Measurements from ENCODE around the gene SMURF2.
A peak's percentile ranks its signal among the peaks of the same experiment; 100 is the strongest.

SMURF2 gene

DNA sequence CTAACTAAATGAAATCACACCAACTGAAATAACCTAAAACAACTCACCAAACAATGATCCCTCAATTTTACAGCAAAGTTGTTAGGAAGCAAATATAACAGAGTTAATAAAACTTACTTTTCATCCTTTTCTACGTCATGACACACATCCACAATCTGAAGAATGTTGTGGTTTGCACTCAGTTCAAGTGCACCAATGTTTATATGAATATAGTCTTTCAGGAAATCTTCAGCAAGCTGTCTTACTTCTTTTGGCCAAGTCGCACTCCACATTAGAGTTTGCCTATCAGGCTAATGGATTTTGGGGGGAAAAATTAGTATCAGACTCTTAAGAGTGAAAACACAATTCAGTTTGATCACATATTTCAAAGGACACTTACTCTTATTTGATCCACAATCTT lies 159.3 kb downstream of the SMURF2 start:
- DNase-seq (ENCODE audit: low spot score), result no peak

DNA sequence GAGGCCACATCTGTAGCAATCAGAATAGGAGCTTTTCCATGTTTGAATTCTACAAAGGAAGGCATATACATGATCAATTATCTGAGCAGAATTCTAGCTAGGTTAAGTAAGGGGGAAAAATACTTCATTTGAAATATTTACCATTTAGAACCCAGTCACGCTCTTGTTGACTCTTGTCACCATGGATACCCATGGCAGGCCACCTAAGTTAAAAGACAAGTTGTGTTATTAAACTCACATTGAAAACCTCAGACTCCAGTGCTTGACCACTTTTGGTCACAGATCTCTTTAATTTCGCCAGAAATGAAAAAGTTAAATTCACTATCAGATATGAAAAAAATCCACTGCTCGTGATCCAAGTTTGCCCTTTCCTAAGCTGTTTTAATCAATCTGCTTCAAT lies 160.1 kb downstream of the SMURF2 start:
- DNase-seq (ENCODE audit: low spot score), result no peak

DNA sequence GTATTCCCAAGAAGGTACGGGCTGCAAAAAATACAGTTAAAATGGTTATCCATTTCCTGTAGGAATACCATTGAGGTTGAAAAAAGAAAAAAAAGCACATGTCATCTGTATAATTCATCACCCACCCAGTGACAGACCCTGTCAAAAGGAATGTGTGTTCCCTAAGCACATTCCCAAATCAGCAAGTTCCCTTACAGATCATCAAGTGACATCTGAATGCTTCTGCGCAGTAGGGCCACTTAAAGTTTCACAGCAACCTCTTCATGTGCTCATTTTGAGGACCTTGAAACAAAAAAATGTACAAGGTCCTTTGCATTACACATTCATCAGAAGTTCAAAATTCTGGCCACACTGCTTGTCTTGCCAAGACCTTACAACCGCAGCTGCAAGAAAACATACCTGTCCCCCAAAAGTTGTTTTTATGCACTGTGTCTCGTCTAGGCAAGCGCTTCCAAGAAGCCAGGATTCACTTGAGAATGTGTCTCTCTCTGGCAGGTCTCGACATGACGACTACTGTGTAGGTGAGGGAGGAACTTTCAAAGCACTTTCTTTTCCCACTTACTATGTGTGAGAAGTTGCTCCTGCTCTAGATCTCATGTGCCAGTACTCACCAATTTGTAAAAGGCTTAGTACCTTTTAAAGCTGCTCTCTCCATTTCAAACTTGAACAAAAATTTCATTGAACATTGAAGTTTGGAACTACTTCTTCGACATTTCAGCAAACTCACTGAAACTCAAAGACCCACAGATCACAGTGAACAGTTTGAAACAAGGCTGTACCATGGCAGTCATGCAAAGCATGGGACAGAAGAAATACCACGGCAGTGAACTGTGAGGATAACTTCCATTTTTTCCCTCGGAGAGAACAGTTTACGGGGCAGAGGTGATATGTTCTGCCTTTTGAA lies 161.0 kb downstream of the SMURF2 start:
- no peak for DNase-seq (ENCODE audit: low spot score)

DNA sequence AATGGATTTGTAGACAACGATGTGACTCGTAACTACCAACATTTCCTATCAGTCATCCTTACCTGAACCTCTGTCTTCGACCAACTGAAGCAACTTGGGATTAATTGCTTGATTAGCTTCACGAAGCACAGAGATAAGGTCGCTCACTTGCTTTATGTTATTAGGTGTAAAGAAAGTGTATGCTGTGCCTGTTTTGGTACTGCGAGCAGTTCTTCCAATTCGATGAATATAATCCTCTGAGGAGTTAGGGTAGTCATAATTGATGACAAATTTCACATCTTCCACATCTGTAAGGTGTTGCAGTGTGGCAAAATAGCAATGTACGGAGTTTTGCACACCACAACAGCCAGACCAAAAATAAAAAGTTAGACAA lies 161.6 kb downstream of the SMURF2 start:
- DNase-seq (ENCODE audit: low spot score), result no peak

DNA sequence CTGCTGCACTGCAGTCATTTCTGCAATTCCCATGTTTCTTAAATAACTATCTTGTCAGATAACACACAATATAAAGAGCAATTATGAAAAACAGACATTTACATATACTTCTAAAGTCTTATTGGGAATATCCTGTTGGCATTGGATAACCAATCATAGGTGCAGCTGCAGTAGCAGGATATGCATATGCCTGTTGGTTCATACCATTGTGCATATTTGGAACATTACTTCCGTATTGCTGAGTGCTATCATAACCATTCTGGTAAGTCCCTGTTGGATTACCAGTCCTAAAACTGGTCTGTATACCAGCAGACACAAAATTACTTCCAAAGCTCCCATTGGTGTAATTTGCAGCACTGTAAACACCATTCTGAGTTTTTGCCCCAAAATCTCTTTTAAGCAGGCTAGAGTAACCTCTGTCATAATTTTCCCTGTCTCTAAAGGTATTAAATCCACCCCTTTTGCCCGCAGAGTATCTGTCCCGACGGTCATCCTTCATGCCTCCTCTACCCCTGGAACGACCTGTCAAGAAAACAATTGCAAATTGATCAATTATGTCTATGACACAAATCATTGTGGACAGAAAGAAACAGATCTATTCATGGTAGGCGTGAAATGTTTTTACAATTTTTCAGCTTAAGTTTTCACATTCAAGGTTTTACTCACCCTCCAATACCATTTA lies 162.2 kb downstream of the SMURF2 start:
- no peak for DNase-seq (ENCODE audit: low spot score)

DNA sequence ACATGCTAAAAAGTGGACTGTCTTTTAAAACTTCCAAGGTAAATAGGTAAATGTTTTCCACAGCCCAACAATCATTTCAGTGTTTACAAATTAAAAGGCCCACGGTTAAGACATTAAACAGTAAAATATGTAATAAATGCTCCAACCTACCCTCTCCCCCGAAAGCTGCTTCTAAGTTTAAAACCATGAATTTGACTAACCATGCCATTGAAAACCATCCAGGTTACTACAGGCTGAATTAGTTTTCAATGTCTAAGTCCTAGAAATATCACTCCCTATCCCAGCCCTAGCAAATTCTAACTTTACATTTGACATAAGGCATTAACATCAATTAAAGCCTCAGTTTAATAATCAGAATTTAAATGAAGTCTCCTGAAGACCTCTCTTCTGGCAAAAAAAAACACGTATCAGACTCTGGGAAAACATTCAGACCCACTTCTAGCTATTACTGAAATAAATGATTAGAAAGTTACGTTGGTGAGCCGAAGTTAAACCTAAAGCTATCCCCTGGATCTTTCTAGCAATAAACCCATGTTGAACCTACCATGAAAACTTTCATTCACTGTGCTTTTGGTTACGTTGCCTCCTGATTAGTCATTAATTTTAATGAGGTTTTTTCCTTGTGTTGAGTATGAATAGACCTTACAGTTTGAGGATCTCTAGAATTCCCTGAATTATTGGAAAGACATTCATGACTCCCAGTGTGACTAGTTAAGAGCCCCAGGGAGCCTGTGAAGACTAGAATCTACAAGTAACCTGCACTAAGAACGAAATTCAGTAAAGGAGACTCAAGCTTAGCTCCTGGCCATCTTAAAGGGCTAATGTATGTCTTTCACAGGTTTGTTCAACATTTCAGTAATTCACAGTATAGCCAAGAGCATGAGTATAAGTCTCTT lies 163.6 kb downstream of the SMURF2 start:
- DNase-seq (ENCODE audit: low spot score), result no peak

DNA sequence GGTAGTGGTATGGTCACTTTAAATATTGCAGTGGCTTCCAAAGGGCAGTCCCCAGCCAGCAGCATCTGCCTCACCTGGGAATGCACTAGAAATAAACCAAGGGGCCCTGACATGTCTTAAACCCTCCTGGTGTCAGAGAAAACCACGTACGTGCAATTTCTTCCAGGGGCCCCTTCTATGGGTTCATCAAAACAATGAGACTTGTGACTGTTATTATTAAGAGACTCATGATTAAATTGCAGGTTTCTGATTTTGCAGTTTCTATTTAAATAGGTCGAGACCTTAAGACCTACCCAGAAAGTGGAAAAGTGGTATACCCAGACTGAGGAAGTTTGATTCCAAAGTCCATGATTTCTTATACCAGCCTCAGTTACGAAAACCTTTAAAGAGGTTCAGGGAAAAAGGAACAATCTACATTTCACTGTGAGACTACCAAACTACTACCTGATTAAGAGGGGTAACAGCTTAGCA lies 164.5 kb downstream of the SMURF2 start:
- no peak for DNase-seq (ENCODE audit: low spot score)

DNA sequence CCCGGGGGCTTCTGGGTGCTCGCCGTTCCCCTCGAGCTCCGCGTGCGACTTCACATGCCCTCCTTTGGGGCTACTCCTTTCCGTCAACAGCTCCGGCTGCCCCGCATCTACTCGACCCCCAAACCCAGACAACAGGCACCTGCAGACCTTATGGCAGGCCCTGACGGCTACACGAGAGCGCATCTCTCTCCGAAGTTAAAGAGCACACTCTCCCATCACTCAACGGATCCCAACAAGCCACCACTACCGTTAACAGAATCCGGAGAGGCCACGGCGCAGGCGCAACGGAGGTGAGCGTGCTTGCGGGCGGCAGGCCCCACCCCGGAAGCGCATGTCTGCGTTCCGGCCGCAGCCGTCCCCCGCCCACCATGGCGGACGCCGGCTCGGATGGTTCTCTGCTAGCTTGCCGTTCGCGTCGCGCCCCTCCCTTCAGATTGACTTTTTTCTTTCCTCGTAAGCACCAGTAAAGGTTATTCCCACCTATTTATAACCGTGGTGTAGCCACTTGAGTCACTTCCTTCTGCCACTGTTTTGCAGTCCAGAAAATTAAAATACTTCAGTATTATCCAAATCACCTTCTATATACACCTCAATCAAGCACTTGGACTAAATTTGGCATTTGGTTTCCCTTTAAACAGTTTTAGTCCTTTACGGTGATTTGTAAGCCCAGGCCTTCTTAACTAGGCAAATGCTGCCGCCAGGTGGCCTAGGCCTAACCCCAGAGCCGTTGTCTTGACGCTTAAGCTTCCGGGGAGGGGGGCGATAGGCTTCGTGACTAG lies 165.1 kb downstream of the SMURF2 start, which contains the start of gene POLG2:
TSS of gene POLG2 (minus strand) at position 269 of the 779 bp plus-strand sequence. CDS start at position 183, 86 bp downstream.
- peak; percentile 90 for DNase-seq (ENCODE audit: low spot score)

DNA sequence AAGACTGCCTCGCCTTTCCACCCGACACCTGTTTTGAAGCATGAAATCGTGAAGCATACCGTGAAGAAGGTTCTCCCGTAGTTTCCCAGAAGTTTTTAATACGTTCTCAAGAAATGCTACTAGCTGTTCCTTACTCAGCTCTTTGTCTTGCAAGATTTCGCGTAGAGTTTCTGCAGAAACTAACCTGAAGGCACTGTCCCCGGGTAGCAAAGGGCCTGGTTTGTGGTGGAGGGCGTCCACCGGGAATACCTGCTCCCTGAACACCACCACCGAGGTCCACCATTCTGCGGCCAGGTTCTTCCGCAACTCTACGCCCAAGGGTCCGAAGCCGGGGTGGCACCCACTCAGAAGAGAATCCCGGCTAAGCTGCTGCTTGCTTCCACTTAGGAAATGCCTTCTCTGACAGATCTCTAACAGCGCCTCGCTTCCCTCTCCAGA lies 165.7 kb downstream of the SMURF2 start:
- no peak for DNase-seq (ENCODE audit: low spot score)
